DMS53 treated with DMSO at 0.1 percent for 48 hours (cell line): ENCODE measurements around the gene PNPLA2.

Experiments used
- DNase-seq: peaks from one replicate; lab custom pipeline; 2025; ENCODE audit not compliant: unreplicated experiment; lab: John Stamatoyannopoulos, UW

PNPLA2 gene

GRCh38 chr11:797296-798092 is 21.2 kb upstream of the PNPLA2 start:
- DNase-seq: peak; percentile 47

GRCh38 chr11:798093-798713 is 20.5 kb upstream of the PNPLA2 start, which contains the start of gene SLC25A22:
Gene SLC25A22 (minus strand): TSS chr11:798281. CDS start chr11:795006, 3,275 bp downstream.
- peak; percentile 70 for DNase-seq

GRCh38 chr11:799641-800316 is 18.9 kb upstream of the PNPLA2 start:
- DNase-seq: no peak

GRCh38 chr11:800473-800872 is 18.2 kb upstream of the PNPLA2 start:
- no peak for DNase-seq

GRCh38 chr11:801097-801780 is 17.5 kb upstream of the PNPLA2 start:
- DNase-seq: no peak

GRCh38 chr11:802018-802617 is 16.6 kb upstream of the PNPLA2 start:
- no peak for DNase-seq

GRCh38 chr11:802693-803466 is 15.8 kb upstream of the PNPLA2 start:
- no peak for DNase-seq

GRCh38 chr11:803467-803742 is 15.3 kb upstream of the PNPLA2 start:
- DNase-seq: no peak

- no peak for DNase-seq
These were observed 14.7 kb upstream of the PNPLA2 start for GRCh38 chr11:803770-804598.

GRCh38 chr11:804599-804964 is 14.1 kb upstream of the PNPLA2 start:
- no peak for DNase-seq

GRCh38 chr11:808427-809286 is 10.1 kb upstream of the PNPLA2 start:
- no peak for DNase-seq

GRCh38 chr11:809287-810039 is 9.3 kb upstream of the PNPLA2 start, which contains the start of gene RPLP2:
Gene RPLP2 (plus strand): TSS chr11:809967. CDS start chr11:810235, 268 bp downstream.
- DNase-seq: peak; percentile 97

GRCh38 chr11:810040-810567 is 8.6 kb upstream of the PNPLA2 start:
- no peak for DNase-seq

GRCh38 chr11:811446-812245 is 7.1 kb upstream of the PNPLA2 start:
- no peak for DNase-seq

GRCh38 chr11:812390-812789 is 6.3 kb upstream of the PNPLA2 start:
- DNase-seq: no peak

GRCh38 chr11:813072-813455 is 5.7 kb upstream of the PNPLA2 start:
- no peak for DNase-seq
